B cell (primary cell): ENCODE measurements around the gene SMC6. TPM values are rescaled to one million over a fixed set of nuclear protein-coding genes. Genes with fewer than 3 reads are reported as not detected.

Experiments used
- ATAC-seq: fragments of 200-7000 bp; cut with Tn5 transposase; one replicate; pipeline ENCODE4 v1.10.0; 2021; ENCODE audit warnings: low read depth, mild to moderate bottlenecking, moderate number of reproducible peaks, moderate library complexity
- CTCF ChIA-PET: fragments of 350-600 bp; sonication (Branson Sonifier 250); formaldehyde crosslinking; loops from one replicate; lab custom pipeline; 2021; ENCODE audit warnings: antibody characterized with exemption, inconsistent platforms; lab: Charles Lee
- POLR2A ChIA-PET: fragments of 350-600 bp; sonication (Branson Sonifier 250); formaldehyde crosslinking; loops from one replicate; lab custom pipeline; 2021; ENCODE audit warnings: antibody characterized with exemption; lab: Charles Lee
- DNase-seq: peaks from one replicate; pipeline ENCODE4 v3.0.0; 2013
- H2AFZ ChIP-seq: 2 replicates; pipeline ENCODE4 v1.6.1; 2012; ENCODE audit warnings: mild to moderate bottlenecking, low read depth, low read length; ENCODE audit not compliant: insufficient read depth, poor library complexity, severe bottlenecking
- H3K27ac ChIP-seq, 2 donors: 1 replicate in 1 of 2; 2 replicates in 1 of 2; pipeline ENCODE4 v1.5.1; 2012 to 2013; ENCODE audit warnings: low read length in 2 of 2, mild to moderate bottlenecking in 2 of 2, moderate library complexity in 1 of 2
- H3K27me3 ChIP-seq, 4 experiments: fragments of 200-600 bp in 1 of 4; sonication (generic) in 1 of 4; replicated peaks in 1 of 4; 1 replicate in 2 of 4; 2 replicates in 2 of 4; pipeline versions ENCODE4 v1.6.1 to v1.7.0; 2013 to 2016; ENCODE audit warnings: low read length in 3 of 4, mild to moderate bottlenecking in 2 of 4, mixed read lengths in 1 of 4, moderate library complexity in 1 of 4; ENCODE audit not compliant: insufficient read depth in 4 of 4, control insufficient read depth in 3 of 4; ENCODE audit errors: control extremely low read depth in 1 of 4
- H3K36me3 ChIP-seq, 2 experiments: replicated peaks in 1 of 2; 1 replicate in 1 of 2; 2 replicates in 1 of 2; pipeline versions ENCODE4 v1.6.1 to v1.7.1; 2013; ENCODE audit warnings: low read length in 1 of 2; ENCODE audit not compliant: insufficient read depth in 2 of 2, control insufficient read depth in 1 of 2; ENCODE audit errors: control extremely low read depth in 1 of 2, extremely low read depth in 1 of 2
- H3K4me1 ChIP-seq, 2 donors: fragments of 200-600 bp in 1 of 2; sonication (generic) in 1 of 2; 1 replicate in 1 of 2; 2 replicates in 1 of 2; pipeline versions ENCODE4 v1.5.1 to v1.6.1; 2013 to 2017; ENCODE audit warnings: low read length in 2 of 2; ENCODE audit not compliant: control insufficient read depth in 2 of 2, insufficient read depth in 2 of 2
- H3K4me2 ChIP-seq: replicated peaks from 2 replicates; pipeline ENCODE3; 2012; ENCODE audit warnings: mild to moderate bottlenecking, low read depth, low read length; ENCODE audit not compliant: poor library complexity, severe bottlenecking
- H3K4me3 ChIP-seq, 5 experiments: fragments of 200-600 bp in 1 of 5; sonication (generic) in 1 of 5; 1 replicate in 3 of 5; 2 replicates in 2 of 5; pipeline versions ENCODE4 v1.5.1 to v1.7.0; 2011 to 2016; ENCODE audit warnings: low read length in 4 of 5, mild to moderate bottlenecking in 4 of 5, low read depth in 2 of 5, control low read depth in 1 of 5, moderate library complexity in 1 of 5; ENCODE audit not compliant: insufficient read depth in 1 of 5; ENCODE audit errors: control extremely low read depth in 1 of 5, extremely low read depth in 1 of 5
- H3K79me2 ChIP-seq: fragments of 200-600 bp; sonication (generic); one replicate; pipeline ENCODE4 v1.6.0; 2016; ENCODE audit warnings: low read length; ENCODE audit not compliant: control insufficient read depth, insufficient read depth
- H3K9ac ChIP-seq: fragments of 200-600 bp; sonication (generic); 2 replicates; pipeline ENCODE4 v1.6.1; 2017; ENCODE audit warnings: mild to moderate bottlenecking, low read length, moderate library complexity
- H3K9me3 ChIP-seq, 3 donors: one replicate each; pipeline versions ENCODE4 v1.6.1 to v1.7.1; 2013; ENCODE audit warnings: low read length in 2 of 3; ENCODE audit not compliant: control insufficient read depth in 2 of 3, insufficient read depth in 1 of 3; ENCODE audit errors: control extremely low read depth in 1 of 3
- H4K20me1 ChIP-seq: 2 replicates; pipeline ENCODE4 v1.6.0; 2012; ENCODE audit warnings: mild to moderate bottlenecking, low read length; ENCODE audit not compliant: insufficient read depth, control insufficient read depth, poor library complexity, severe bottlenecking
- H3K27ac Mint-ChIP-seq: one replicate; pipeline ENCODE4 v1.8.0; 2021; ENCODE audit warnings: mixed read lengths
- H3K27me3 Mint-ChIP-seq: one replicate; pipeline ENCODE4 v1.8.0; 2021; ENCODE audit warnings: mixed read lengths
- H3K4me1 Mint-ChIP-seq: one replicate; pipeline ENCODE4 v1.8.0; 2021; ENCODE audit warnings: mixed read lengths
- H3K4me3 Mint-ChIP-seq: one replicate; pipeline ENCODE4 v1.8.0; 2021; ENCODE audit warnings: mixed read lengths
- H3K9me3 Mint-ChIP-seq: one replicate; pipeline ENCODE4 v1.8.0; 2022; ENCODE audit warnings: mixed read lengths; ENCODE audit not compliant: insufficient read depth
- CTCF ChIP-seq: fragments of 200-600 bp; IDR thresholded peaks from one replicate; pipeline ENCODE4 v1.8.0; 2022; ENCODE audit warnings: antibody characterized with exemption, mild to moderate bottlenecking
- EZH2 ChIP-seq: IDR thresholded peaks from 2 replicates; pipeline ENCODE4 v1.6.1; 2012; ENCODE audit warnings: borderline replicate concordance, low read depth, mild to moderate bottlenecking, moderate library complexity, low read length; ENCODE audit not compliant: insufficient read depth, poor library complexity, severe bottlenecking
- WGBS: methylation state at CpG from one replicate; pipeline ENCODE4 v1.1.5; 2013; ENCODE audit warnings: missing lambda C conversion rate; ENCODE audit not compliant: insufficient coverage; 5-methylcytosine and 5-hydroxymethylcytosine counted together
- intact Hi-C: fragments of 100-400 bp; cut with micrococcal nuclease; formaldehyde crosslinking; loops from one replicate; pipeline ENCODE4 v1.10.0; 2022
- polyA plus RNA-seq: library from polyadenylated mRNA; depleted of rRNA; stranded (reverse); fragments of >200 nt; gene quantifications from 2 replicates; pipeline ENCODE4 v1.2.3, GENCODE V29; 2012
- total RNA-seq, 2 donors: library from RNA; stranded (reverse); fragments of 120-200 nt in 1 of 2; gene quantifications; 1 replicate in 1 of 2; 2 replicates in 1 of 2; pipeline versions ENCODE4 v1.2.3 to v1.2.4, GENCODE V29; 2013 to 2022

Gene SMC6
- total and polyA plus RNA-seq, 2 donors (not counting 1 experiment from before 2014, with no cell fraction given), result 27.2 to 111 TPM

DNA sequence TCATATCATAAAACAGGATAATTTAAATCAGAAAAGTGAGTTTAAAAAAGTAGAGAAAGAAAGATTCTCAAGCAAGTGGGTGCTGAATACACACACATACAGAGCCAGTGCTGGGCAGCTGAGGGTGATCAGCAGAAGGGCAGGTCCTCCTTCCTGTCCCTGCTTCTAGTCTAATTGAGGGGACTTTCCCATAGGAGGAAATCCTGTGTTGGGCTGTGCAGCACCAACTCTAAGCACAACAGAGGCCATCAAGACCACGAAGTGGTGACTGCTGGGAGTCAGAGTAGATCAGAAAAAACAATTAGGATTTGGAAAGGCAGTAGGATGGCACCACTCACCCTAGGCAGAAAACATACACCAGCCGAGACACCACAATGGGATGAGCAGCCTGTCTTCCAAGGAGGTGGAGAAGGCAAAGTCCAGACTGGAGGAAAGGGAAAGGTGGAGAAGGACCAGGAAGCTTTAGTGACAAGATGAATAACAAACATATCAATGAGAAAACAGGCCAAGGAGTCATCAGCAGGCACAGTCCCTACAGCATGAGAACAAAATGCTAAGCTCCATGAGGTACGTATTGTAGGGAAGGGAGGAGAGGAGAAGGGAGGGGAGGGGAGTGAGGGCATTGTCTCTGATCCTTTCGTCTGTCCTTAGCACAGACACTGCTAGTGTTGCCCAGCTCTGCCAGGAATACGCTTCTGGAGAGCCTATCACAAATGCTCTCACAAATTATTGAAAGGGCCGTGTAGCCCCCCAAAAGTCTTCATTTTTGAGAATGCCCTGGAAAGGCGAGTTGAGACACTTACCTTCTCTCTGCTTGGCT, 45.9 kb upstream of the SMC6 start:
- Histone ChIP-seq H3K79me2 (no peaks in the 10 kb centered on the region), H3K27ac (no peak overlapping the region), H2AFZ (peak overlapping the region; percentile 34), H3K9ac (no peak overlapping the region), H3K4me2 (peak overlapping the region; percentile 15), H3K27me3 (no peaks in the 10 kb centered on the region), H3K9me3 (no peaks in the 10 kb centered on the region), H3K4me1 (peaks cover 33 to 36% of the 10 kb centered on the region in 2 donors), H3K4me3 (no peak overlapping the region), H3K36me3 (no peaks in the 10 kb centered on the region), H4K20me1 (no peaks in the 10 kb centered on the region)
- ChIA-PET POLR2A (no interaction called here), CTCF (interaction anchor here (1.0 to 1.5 kb wide), 3 partner anchors 24 to 48 kb away, joined by 3 to 7 read pairs (median 4); no protein-coding TSS in a partner anchor)
- TF ChIP-seq EZH2 (no peak), CTCF (no peak)
- intact Hi-C loops, result no loop called here
- peak overlapping the region; percentile 27 for H3K27ac Mint-ChIP-seq
- no peaks in the 10 kb centered on the region for H3K9me3 Mint-ChIP-seq
- no peaks in the 10 kb centered on the region for H3K27me3 Mint-ChIP-seq
- 63% methylated on average over 4 of the region's 7 CpGs for WGBS
- peaks cover 46% of the 10 kb centered on the region for H3K4me1 Mint-ChIP-seq
- peak overlapping the region; percentile 24 for H3K4me3 Mint-ChIP-seq
- DNase-seq (no peak), ATAC-seq (peak; percentile 33)

GRCh38 chr2:17798338-17798737, 44.7 kb upstream of the SMC6 start:
- Histone ChIP-seq H3K4me1 (peaks cover 21 to 24% of the 10 kb centered on the region in 2 donors), H3K9ac (no peak overlapping the region), H4K20me1 (no peaks in the 10 kb centered on the region), H3K27ac (no peak overlapping the region), H3K27me3 (no peaks in the 10 kb centered on the region), H3K9me3 (no peaks in the 10 kb centered on the region), H2AFZ (no peak overlapping the region), H3K4me3 (no peak overlapping the region), H3K79me2 (no peaks in the 10 kb centered on the region), H3K4me2 (no peak overlapping the region), H3K36me3 (no peaks in the 10 kb centered on the region)
- peaks cover 39% of the 10 kb centered on the region for H3K4me1 Mint-ChIP-seq
- no peaks in the 10 kb centered on the region for H3K27me3 Mint-ChIP-seq
- H3K27ac Mint-ChIP-seq, result no peak overlapping the region
- ChIA-PET POLR2A (no interaction called here), CTCF (interaction anchor here (1.6 kb wide), 1 partner anchor 9 kb away, joined by 4 read pairs; no protein-coding TSS in a partner anchor)
- no peak for DNase-seq
- H3K4me3 Mint-ChIP-seq, result no peak overlapping the region
- TF ChIP-seq CTCF, result no peak
- TF ChIP-seq EZH2, result no peak
- ATAC-seq, result no peak
- WGBS, result 100% methylated on average over 4 of the region's 4 CpGs
- H3K9me3 Mint-ChIP-seq, result no peaks in the 10 kb centered on the region
- intact Hi-C loops, result no loop called here
